ENCODE data around the gene SVOPL. TPM values are rescaled to one million over a fixed set of nuclear protein-coding genes. Genes with fewer than 3 reads are reported as not detected.

Gene SVOPL
- total and polyA plus RNA-seq, 9 of the 15 experiments (the other 6 are each of a cell fraction or from before 2014, with no cell fraction given) = 0.13 to 0.42 (median 0.20) TPM; not detected in 6

DNA sequence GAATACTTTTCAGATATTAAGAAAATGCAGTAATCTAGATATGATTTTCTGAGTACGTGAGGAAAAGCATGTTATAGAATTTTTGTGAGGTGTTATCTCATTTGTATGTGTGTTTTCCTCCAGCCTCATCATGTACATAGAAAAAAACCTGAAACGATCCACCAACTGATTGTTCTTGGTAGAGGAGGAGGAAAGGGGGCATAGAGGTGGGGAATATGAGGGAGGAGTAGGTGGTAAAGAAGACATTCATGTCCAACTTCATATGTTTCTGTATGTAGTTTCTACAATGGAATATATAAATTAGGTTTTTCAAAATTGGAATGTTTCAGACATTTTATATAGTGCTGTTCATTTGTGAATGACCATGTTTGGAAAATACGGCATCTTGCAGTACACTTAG is 131.7 kb downstream of the SVOPL start:
- Histone ChIP-seq H3K27me3 (ENCODE audit: control insufficient read depth in 2 of 2, insufficient read depth in 2 of 2, low read length in 2 of 2) (no peaks in the 10 kb centered on the region), H2AFZ (ENCODE audit: low read depth, low read length) (no peak overlapping the region), H3K4me1 (replicated peaks in 1 of 2; ENCODE audit: control insufficient read depth in 2 of 2, insufficient read depth in 2 of 2, low read length in 2 of 2) (no peaks in the 10 kb centered on the region; a peak in 2 of 5 replicates), H3K9me3 (replicated peaks; ENCODE audit: control insufficient read depth, insufficient read depth, low read depth, low read length) (peaks cover 9% of the 10 kb centered on the region), H3K9me1 (ENCODE audit: control insufficient read depth, insufficient read depth, low read length) (no peaks in the 10 kb centered on the region), H3K4me2 (ENCODE audit: insufficient read depth, low read length) (no peak overlapping the region), H3K4me3 (no peak overlapping the region), H3K9ac (ENCODE audit: insufficient read depth in 1 of 2, low read depth in 2 of 2, low read length in 2 of 2) (no peak overlapping the region), H3K79me2 (ENCODE audit: control insufficient read depth, insufficient read depth, low read length) (no peaks in the 10 kb centered on the region), H3K36me3 (ENCODE audit: control insufficient read depth, insufficient read depth, low read length) (peaks cover 88% of the 10 kb centered on the region), H3K27ac (ENCODE audit: extremely low read depth, low read depth, low read length) (no peak overlapping the region), H4K20me1 (replicated peaks; ENCODE audit: control insufficient read depth, insufficient read depth, low read length) (no peaks in the 10 kb centered on the region)
- no peak for TF ChIP-seq MAFK (IDR thresholded peaks at IDR 0.05; ENCODE audit: low read length)
- TF ChIP-seq LEF1 (IDR thresholded peaks at IDR 0.05) = no peak
- no peak for TF ChIP-seq DMBX1 (CRISPR knock-in tag; IDR thresholded peaks at IDR 0.05; ENCODE audit: borderline replicate concordance)
- 94% methylated on average over 3 of the region's 3 CpGs for WGBS (ENCODE audit: insufficient coverage, low coverage, missing lambda C conversion rate)
- ChIA-PET CTCF (ENCODE audit: low intra/inter-chr PET ratio) (no interaction called here), POLR2A (no interaction called here)
- no TSS peak for BruUV-seq (replicated peaks)
- ATAC-seq (no peak), FAIRE-seq (no peak), DNase-seq (ENCODE audit: extremely low read depth in 1 of 4, low spot score in 3 of 4) (no peak)
- in situ Hi-C loops (cut with MboI) = no loop called here
- intact Hi-C loops (cut with micrococcal nuclease) = no loop called here

GRCh38 chr7:138568655-138569054 is 132.5 kb downstream of the SVOPL start:
- Histone ChIP-seq H3K4me1 (replicated peaks in 1 of 2; ENCODE audit: control insufficient read depth in 2 of 2, insufficient read depth in 2 of 2, low read length in 2 of 2) (no peaks in the 10 kb centered on the region; a peak in 2 of 5 replicates), H3K27ac (ENCODE audit: extremely low read depth, low read depth, low read length) (no peak overlapping the region), H3K4me2 (ENCODE audit: insufficient read depth, low read length) (no peak overlapping the region), H3K9ac (ENCODE audit: insufficient read depth in 1 of 2, low read depth in 2 of 2, low read length in 2 of 2) (no peak overlapping the region), H3K9me3 (replicated peaks; ENCODE audit: control insufficient read depth, insufficient read depth, low read depth, low read length) (peaks cover 17% of the 10 kb centered on the region), H4K20me1 (replicated peaks; ENCODE audit: control insufficient read depth, insufficient read depth, low read length) (no peaks in the 10 kb centered on the region), H3K4me3 (no peak overlapping the region), H3K9me1 (ENCODE audit: control insufficient read depth, insufficient read depth, low read length) (no peaks in the 10 kb centered on the region), H3K36me3 (ENCODE audit: control insufficient read depth, insufficient read depth, low read length) (peaks cover 88% of the 10 kb centered on the region), H3K79me2 (ENCODE audit: control insufficient read depth, insufficient read depth, low read length) (no peaks in the 10 kb centered on the region), H3K27me3 (ENCODE audit: control insufficient read depth in 2 of 2, insufficient read depth in 2 of 2, low read length in 2 of 2) (no peaks in the 10 kb centered on the region), H2AFZ (ENCODE audit: low read depth, low read length) (no peak overlapping the region)
- no peak for ATAC-seq
- DNase-seq (ENCODE audit: extremely low read depth in 1 of 4, low spot score in 3 of 4) = no peak
- in situ Hi-C loops (cut with MboI) (no loop called here), intact Hi-C loops (cut with micrococcal nuclease) (no loop called here)
- 98% methylated on average over 2 of the region's 2 CpGs for WGBS (ENCODE audit: insufficient coverage, low coverage, missing lambda C conversion rate)
- ChIA-PET POLR2A (no interaction called here), CTCF (ENCODE audit: low intra/inter-chr PET ratio) (no interaction called here)
- no TSS peak for BruUV-seq (replicated peaks)
- FAIRE-seq = no peak
- TF ChIP-seq, protein P1, sequence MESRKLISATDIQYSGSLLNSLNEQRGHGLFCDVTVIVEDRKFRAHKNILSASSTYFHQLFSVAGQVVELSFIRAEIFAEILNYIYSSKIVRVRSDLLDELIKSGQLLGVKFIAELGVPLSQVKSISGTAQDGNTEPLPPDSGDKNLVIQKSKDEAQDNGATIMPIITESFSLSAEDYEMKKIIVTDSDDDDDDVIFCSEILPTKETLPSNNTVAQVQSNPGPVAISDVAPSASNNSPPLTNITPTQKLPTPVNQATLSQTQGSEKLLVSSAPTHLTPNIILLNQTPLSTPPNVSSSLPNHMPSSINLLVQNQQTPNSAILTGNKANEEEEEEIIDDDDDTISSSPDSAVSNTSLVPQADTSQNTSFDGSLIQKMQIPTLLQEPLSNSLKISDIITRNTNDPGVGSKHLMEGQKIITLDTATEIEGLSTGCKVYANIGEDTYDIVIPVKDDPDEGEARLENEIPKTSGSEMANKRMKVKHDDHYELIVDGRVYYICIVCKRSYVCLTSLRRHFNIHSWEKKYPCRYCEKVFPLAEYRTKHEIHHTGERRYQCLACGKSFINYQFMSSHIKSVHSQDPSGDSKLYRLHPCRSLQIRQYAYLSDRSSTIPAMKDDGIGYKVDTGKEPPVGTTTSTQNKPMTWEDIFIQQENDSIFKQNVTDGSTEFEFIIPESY (CRISPR knock-in tag; IDR thresholded peaks at IDR 0.05) = no peak
- TF ChIP-seq CEBPG (CRISPR knock-in tag; IDR thresholded peaks at IDR 0.05) = no peak
- peak; percentile 68 to 89 for TF ChIP-seq CEBPG (tag; conservative IDR thresholded peaks at IDR 0.05 in 1 of 2, IDR thresholded peaks at IDR 0.05 in 1 of 2)
- TF ChIP-seq ATF3 (IDR thresholded peaks at IDR 0.05) = peak; percentile 67
- no peak for TF ChIP-seq ATF3 (CRISPR knock-in tag; conservative IDR thresholded peaks at IDR 0.05)
- no peak for TF ChIP-seq EP400 (IDR thresholded peaks at IDR 0.05)
- TF ChIP-seq ERF (CRISPR knock-in tag; IDR thresholded peaks at IDR 0.05) = no peak
- TF ChIP-seq, protein P2, sequence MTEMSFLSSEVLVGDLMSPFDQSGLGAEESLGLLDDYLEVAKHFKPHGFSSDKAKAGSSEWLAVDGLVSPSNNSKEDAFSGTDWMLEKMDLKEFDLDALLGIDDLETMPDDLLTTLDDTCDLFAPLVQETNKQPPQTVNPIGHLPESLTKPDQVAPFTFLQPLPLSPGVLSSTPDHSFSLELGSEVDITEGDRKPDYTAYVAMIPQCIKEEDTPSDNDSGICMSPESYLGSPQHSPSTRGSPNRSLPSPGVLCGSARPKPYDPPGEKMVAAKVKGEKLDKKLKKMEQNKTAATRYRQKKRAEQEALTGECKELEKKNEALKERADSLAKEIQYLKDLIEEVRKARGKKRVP (CRISPR knock-in tag; IDR thresholded peaks at IDR 0.05) = 0 out of 2 replicates have a peak, but pooled peaks have one; percentile 36

All from K562 (cell line).